Calu3 (cell line): Measurements from ENCODE around the gene AGBL1. TPM values are rescaled to one million over a fixed set of nuclear protein-coding genes. Genes with fewer than 3 reads are reported as not detected.

Experiments
- BruUV-seq: library from RNA; stranded (reverse); fragments of 400-500 nt; replicated peaks from 2 replicates; lab custom pipeline; 2021; lab: Mats Ljungman, UMichigan
- CTCF ChIA-PET: fragments of 300-600 bp; sonication (Branson Sonifier 250); formaldehyde crosslinking; loops from one replicate; lab custom pipeline; 2022; ENCODE audit warnings: antibody characterized with exemption; lab: Charles Lee
- DNase-seq: peaks from one replicate; pipeline ENCODE4 v3.0.0; 2022
- H3K27ac Mint-ChIP-seq: one replicate; pipeline ENCODE4 v1.8.0; 2022; ENCODE audit warnings: mixed read lengths; ENCODE audit not compliant: unreplicated experiment
- H3K27me3 Mint-ChIP-seq: one replicate; pipeline ENCODE4 v1.8.0; 2022; ENCODE audit warnings: mixed read lengths; ENCODE audit not compliant: unreplicated experiment
- H3K36me3 Mint-ChIP-seq: one replicate; pipeline ENCODE4 v1.8.0; 2022; ENCODE audit warnings: mild to moderate bottlenecking, moderate library complexity, mixed read lengths; ENCODE audit not compliant: insufficient read depth, unreplicated experiment
- H3K4me1 Mint-ChIP-seq: one replicate; pipeline ENCODE4 v1.8.0; 2022; ENCODE audit warnings: mild to moderate bottlenecking, low read depth, mixed read lengths; ENCODE audit not compliant: unreplicated experiment
- H3K4me3 Mint-ChIP-seq: one replicate; pipeline ENCODE4 v1.8.0; 2022; ENCODE audit warnings: mild to moderate bottlenecking, low read depth, moderate library complexity, mixed read lengths; ENCODE audit not compliant: unreplicated experiment
- H3K9me3 Mint-ChIP-seq: one replicate; pipeline ENCODE4 v1.8.0; 2022; ENCODE audit warnings: low read depth, mixed read lengths; ENCODE audit not compliant: unreplicated experiment
- CTCF ChIP-seq: fragments of 200-600 bp; IDR thresholded peaks from one replicate; pipeline ENCODE4 v1.8.0; 2022; ENCODE audit warnings: antibody characterized with exemption; ENCODE audit not compliant: unreplicated experiment
- intact Hi-C: fragments of 100-400 bp; cut with micrococcal nuclease; formaldehyde crosslinking; loops from one replicate; pipeline ENCODE4 v1.10.0; 2022; ENCODE audit not compliant: unreplicated experiment
- total RNA-seq: library from RNA; stranded (reverse); gene quantifications from 2 replicates; pipeline ENCODE4 v1.2.3, GENCODE V29; 2022

Gene AGBL1
- total RNA-seq, 1 experiment from 2014 or later: not detected

DNA sequence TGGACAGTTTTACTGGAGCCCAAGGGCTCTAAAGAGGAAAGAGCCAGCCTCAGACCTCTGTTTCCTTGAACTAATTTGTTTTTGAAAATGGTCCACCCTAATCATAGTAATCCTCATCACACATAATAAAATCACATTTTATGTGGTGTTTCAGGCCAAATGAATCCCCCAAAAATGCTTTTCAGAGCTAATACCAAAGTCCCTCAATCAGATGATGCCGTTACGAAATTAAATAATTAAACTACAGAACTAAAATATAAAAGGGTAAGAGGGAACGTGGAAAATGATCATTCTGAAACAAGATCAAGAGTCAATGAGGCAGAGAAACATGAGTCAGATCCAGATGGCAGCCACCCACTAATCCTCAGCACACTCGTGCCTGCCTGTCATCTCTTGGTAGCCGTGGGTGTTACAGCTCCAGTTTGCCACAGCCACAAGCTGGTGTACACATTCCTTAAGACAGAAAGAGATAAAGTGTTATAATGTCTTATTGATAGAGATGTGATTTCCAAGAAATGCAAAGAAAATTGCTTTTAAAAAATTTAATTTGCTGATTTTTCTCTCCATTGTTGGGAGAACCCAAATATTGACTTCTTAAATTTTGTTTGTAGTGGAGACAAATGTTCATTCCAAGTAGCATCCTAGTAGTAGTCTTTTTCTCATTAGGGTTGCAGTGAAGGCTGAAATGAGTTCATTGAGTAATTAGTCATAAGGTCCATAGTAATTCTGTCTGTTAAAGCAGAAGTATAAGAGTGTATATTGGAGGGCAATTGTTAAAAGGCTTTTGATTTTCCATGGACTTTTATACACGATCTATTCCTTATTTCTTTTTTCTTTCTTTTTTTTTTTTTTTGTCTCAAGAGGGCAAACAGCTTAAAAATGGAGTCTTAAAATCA, 104.2 kb downstream of the AGBL1 start:
- no peak for TF ChIP-seq CTCF
- intact Hi-C loops: no loop called here
- CTCF ChIA-PET: no interaction called here
- H3K4me1 Mint-ChIP-seq: no peaks in the 10 kb centered on the region
- no peaks in the 10 kb centered on the region for H3K9me3 Mint-ChIP-seq
- no peak for DNase-seq
- BruUV-seq: no TSS peak
- H3K27me3 Mint-ChIP-seq: no peaks in the 10 kb centered on the region
- H3K36me3 Mint-ChIP-seq: no peaks in the 10 kb centered on the region
- no peak overlapping the region for H3K27ac Mint-ChIP-seq
- no peak overlapping the region for H3K4me3 Mint-ChIP-seq

DNA sequence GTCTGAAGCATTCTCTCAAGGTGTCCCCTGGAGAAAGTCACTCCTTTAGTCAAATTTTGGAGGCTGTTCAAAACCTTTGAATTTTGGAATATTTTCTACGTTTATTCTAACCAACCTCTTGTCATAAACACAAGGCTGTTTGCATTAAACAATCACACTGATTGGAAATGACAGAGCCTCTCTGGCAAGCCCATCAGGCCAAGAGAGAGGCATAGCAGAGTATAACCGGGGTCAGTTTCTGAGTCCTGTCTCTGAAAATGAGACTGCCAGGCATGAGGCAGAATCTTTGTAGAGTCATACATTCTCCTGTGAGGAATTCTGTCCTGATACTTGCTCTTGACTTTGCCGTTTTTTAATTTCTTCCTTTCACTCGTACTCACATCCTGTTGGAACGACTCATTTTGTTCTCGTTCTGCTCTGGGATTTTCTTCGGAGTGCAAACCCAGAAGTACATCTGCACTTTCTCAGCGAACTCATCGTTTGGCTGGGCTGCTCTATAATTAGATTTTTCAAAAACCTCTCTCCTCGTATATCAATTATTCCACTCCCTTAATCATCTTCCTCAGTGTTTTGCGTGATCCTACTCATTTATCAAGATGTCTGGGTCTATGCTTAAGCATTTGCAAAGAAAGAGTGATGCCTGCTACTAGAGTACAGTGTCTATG, 114.2 kb downstream of the AGBL1 start:
- Mint-ChIP-seq H3K36me3 (no peaks in the 10 kb centered on the region), H3K4me3 (no peak overlapping the region), H3K9me3 (peaks cover 3% of the 10 kb centered on the region), H3K4me1 (no peaks in the 10 kb centered on the region), H3K27me3 (peaks cover 16% of the 10 kb centered on the region), H3K27ac (no peak overlapping the region)
- CTCF ChIA-PET: no interaction called here
- intact Hi-C loops: no loop called here
- TF ChIP-seq CTCF: no peak
- no peak for DNase-seq
- no TSS peak for BruUV-seq

GRCh38 chr15:86197770-86198169, 118.1 kb downstream of the AGBL1 start:
- no peaks in the 10 kb centered on the region for H3K36me3 Mint-ChIP-seq
- BruUV-seq: no TSS peak

More at GRCh38 chr15:86197770-86198169, 118.1 kb downstream of the AGBL1 start:
- no peak overlapping the region for H3K4me3 Mint-ChIP-seq
- CTCF ChIA-PET: no interaction called here
- H3K27me3 Mint-ChIP-seq: peaks cover 16% of the 10 kb centered on the region
- TF ChIP-seq CTCF: no peak
- intact Hi-C loops: no loop called here
- H3K9me3 Mint-ChIP-seq: no peaks in the 10 kb centered on the region
- H3K27ac Mint-ChIP-seq: no peak overlapping the region
- H3K4me1 Mint-ChIP-seq: no peaks in the 10 kb centered on the region
- no peak for DNase-seq
